Gastrocnemius medialis (tissue), 4 donors: ENCODE measurements around the gene WEE1. TPM values are rescaled to one million over a fixed set of nuclear protein-coding genes. Genes with fewer than 3 reads are reported as not detected.
"Not testable (repeated sequence)": the region's sequence is repeated elsewhere in the genome, so short reads cannot be mapped to it uniquely, and the experiment has no call there.

Source experiments
- ATAC-seq, 2 donors: fragments of 150-250 bp; one replicate each; pipeline ENCODE4 v1.9.1; 2016
- DNase-seq, 2 donors: peaks; one replicate each; pipeline ENCODE4 v3.0.0-alpha.2; 2019
- H3K27ac ChIP-seq, 4 donors: fragments of 200-600 bp; sonication (generic); 1 replicate in 1 of 4; 2 replicates in 3 of 4; pipeline ENCODE4 v1.5.1; 2016 to 2018; ENCODE audit warnings: mild to moderate bottlenecking in 2 of 4, moderate library complexity in 1 of 4
- H3K27me3 ChIP-seq, 3 donors: fragments of 200-600 bp; sonication (generic) in 2 of 3; 1 replicate in 1 of 3; 2 replicates in 2 of 3; pipeline versions ENCODE4 v1.5.1 to v1.6.0; 2016 to 2019; ENCODE audit warnings: mild to moderate bottlenecking in 1 of 3, moderate library complexity in 1 of 3
- H3K36me3 ChIP-seq, 2 donors: fragments of 200-600 bp; sonication (generic) in 1 of 2; one replicate each; pipeline ENCODE4 v1.5.1; 2017 to 2018
- H3K4me1 ChIP-seq, 2 donors: fragments of 200-600 bp; sonication (generic) in 1 of 2; one replicate each; pipeline ENCODE4 v1.5.1; 2016 to 2017; ENCODE audit warnings: mild to moderate bottlenecking in 2 of 2
- H3K4me3 ChIP-seq, 4 donors: fragments of 200-600 bp; sonication (generic) in 3 of 4; 1 replicate in 1 of 4; 2 replicates in 3 of 4; pipeline ENCODE4 v1.5.1; 2016 to 2019; ENCODE audit warnings: mild to moderate bottlenecking in 2 of 4
- H3K9me3 ChIP-seq, 3 donors: fragments of 200-600 bp; sonication (generic) in 2 of 3; 1 replicate in 1 of 3; 2 replicates in 2 of 3; pipeline ENCODE4 v1.5.1; 2016 to 2019
- CTCF ChIP-seq, 5 experiments: fragments of 450-650 bp in 3 of 5; fragments of 200-600 bp in 2 of 5; sonication (generic) in 2 of 5; IDR thresholded peaks in 4 of 5; conservative IDR thresholded peaks in 1 of 5; 1 replicate in 4 of 5; 2 replicates in 1 of 5; pipeline ENCODE4 v1.5.1; 2016 to 2019; ENCODE audit warnings: antibody characterized with exemption in 5 of 5, mild to moderate bottlenecking in 3 of 5, moderate library complexity in 3 of 5
- POLR2A ChIP-seq, 2 donors: fragments of 450-650 bp; IDR thresholded peaks; one replicate each; pipeline ENCODE4 v1.6.1; 2017; ENCODE audit warnings: antibody characterized with exemption in 2 of 2, mild to moderate bottlenecking in 2 of 2, moderate library complexity in 2 of 2
- in situ Hi-C, 4 donors: fragments of 200-750 bp; cut with MboI; loops; one replicate each; pipeline versions ENCODE4 v1.15.0 to v1.8.0; 2017; ENCODE audit warnings: low sequenced_read_pairs in 4 of 4
- intact Hi-C: fragments of 100-400 bp; cut with DNase I; formaldehyde crosslinking; loops from one replicate; pipeline ENCODE4 v1.15.1; 2023; ENCODE audit warnings: low total_unique reads
- total RNA-seq, 4 donors: library from RNA; depleted of rRNA; stranded (reverse); fragments of >200 nt; gene quantifications; one replicate each; pipeline versions ENCODE4 v1.1.0 to v1.2.3, GENCODE V29; 2016

Gene WEE1
- total RNA-seq, 4 donors from 2014 or later: 6.8 to 16.2 (median 10.6) TPM

GRCh38 chr11:9538548-9538947, 34.9 kb upstream of the WEE1 start:
- in situ Hi-C loops (loop anchor here in 1 of 4 donors (10.0 kb wide), 1 partner anchor 76 kb away; no protein-coding TSS in a partner anchor), intact Hi-C loops (loop anchor here (10.0 kb wide), 1 partner anchor 216 kb away; no protein-coding TSS in a partner anchor)
- Histone ChIP-seq H3K27me3 (no peaks in the 10 kb centered on the region), H3K27ac (no peak overlapping the region), H3K9me3 (no peaks in the 10 kb centered on the region), H3K4me1 (no peaks in the 10 kb centered on the region), H3K4me3 (no peak overlapping the region), H3K36me3 (no peaks in the 10 kb centered on the region)
- ATAC-seq: no peak
- DNase-seq: no peak
- TF ChIP-seq CTCF (IDR thresholded peaks at IDR 0.05 in 4 of 5, conservative IDR thresholded peaks at IDR 0.05 in 1 of 5): no peak

DNA sequence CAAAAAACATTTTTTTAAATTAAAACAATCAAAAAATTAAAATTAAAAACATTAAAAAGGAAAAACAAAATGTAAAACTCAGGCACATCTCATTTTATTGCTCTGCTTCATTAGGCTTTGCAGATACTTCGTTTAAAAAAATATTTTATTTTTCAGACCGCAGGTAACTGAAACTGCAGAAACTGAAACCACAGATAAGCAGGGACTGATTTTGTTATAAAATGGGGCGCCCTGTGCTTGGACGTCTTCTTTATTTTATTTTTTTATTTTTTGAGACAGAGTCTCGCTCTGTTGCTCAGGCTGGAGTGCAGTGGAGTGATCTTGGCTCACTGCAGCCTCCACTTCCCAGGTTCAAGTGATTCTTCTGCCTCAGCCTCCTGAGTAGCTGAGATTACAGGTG, 24.3 kb upstream of the WEE1 start:
- H3K27me3 ChIP-seq, H3K9me3 ChIP-seq, H3K4me1 ChIP-seq, ATAC-seq, in situ Hi-C loops, H3K36me3 ChIP-seq, DNase-seq, H3K4me3 ChIP-seq, intact Hi-C loops, H3K27ac ChIP-seq: not testable (repeated sequence)

- no peak for DNase-seq
- Histone ChIP-seq H3K4me3 (no peak overlapping the region), H3K27ac (no peak overlapping the region), H3K4me1 (no peaks in the 10 kb centered on the region), H3K27me3 (no peaks in the 10 kb centered on the region), H3K9me3 (no peaks in the 10 kb centered on the region), H3K36me3 (no peaks in the 10 kb centered on the region)
- TF ChIP-seq POLR2A (IDR thresholded peaks at IDR 0.05) (no peak), CTCF (IDR thresholded peaks at IDR 0.05 in 4 of 5, conservative IDR thresholded peaks at IDR 0.05 in 1 of 5) (no peak)
- intact Hi-C loops: no loop called here
- no peak for ATAC-seq
- in situ Hi-C loops: no loop called here
Measured at GRCh38 chr11:9550191-9550628, 23.3 kb upstream of the WEE1 start.

DNA sequence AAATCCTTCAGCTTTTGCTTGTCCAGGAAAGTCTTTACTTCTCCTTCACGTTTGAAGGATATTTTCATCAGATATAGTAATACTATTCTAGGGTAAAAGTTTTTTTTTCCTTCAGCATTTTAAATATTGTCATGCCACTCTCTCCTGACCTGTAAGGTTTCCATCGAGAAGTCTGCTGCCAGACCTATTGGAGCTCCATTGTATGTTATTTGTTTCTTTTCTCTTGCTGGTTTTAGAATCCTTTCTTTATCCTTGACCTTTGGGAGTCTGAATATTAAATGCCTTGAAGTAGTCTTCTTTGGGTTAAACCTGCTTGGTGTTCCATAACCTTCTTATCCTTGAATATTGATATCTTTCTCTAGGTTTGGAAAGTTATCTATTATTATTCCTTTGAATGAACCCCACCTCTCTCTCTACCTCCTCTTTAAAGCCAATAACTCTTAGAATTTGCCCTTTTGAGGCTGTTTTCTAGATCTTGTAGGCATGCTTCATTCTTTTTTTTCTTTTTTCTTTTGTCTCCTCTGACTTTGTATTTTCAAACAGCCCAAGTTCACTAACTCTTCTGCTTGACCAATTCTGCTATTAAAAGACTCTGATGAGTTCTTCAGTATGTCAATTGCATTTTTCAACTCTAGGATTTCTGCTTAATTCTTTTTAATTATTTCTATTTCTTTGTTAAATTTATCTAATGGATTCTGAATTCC, 12.0 kb upstream of the WEE1 start:
- Histone ChIP-seq H3K27ac (no peak overlapping the region), H3K4me1 (peaks cover 6 to 9% of the 10 kb centered on the region in 2 donors), H3K27me3 (no peaks in the 10 kb centered on the region), H3K4me3 (no peak overlapping the region), H3K36me3 (no peaks in the 10 kb centered on the region), H3K9me3 (no peaks in the 10 kb centered on the region)
- in situ Hi-C loops (no loop called here), intact Hi-C loops (no loop called here)
- DNase-seq (no peak), ATAC-seq (no peak)
- no peak for TF ChIP-seq POLR2A (IDR thresholded peaks at IDR 0.05)
- no peak for TF ChIP-seq CTCF (IDR thresholded peaks at IDR 0.05 in 4 of 5, conservative IDR thresholded peaks at IDR 0.05 in 1 of 5)

DNA sequence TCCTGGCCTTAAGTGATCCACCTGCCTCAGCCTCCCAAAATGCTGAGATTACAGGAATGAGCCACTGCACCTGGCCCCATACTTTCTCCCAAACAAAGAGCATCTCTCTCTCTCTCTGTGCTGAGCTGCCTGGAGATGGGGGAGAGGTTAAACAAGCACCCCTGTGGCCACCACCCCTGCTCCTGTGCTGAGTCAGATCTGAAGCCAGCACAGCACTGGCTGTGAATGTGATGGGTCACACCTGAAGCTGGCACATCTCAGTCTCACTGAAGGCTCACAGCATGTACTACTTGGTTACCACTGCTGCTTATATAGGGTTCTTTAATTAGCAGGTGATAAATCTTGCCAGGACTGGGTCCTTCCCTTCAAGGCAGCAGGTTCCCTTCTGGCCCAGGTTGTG, 10.8 kb upstream of the WEE1 start:
- in situ Hi-C loops: no loop called here
- Histone ChIP-seq H3K27me3 (no peaks in the 10 kb centered on the region), H3K36me3 (no peaks in the 10 kb centered on the region), H3K4me3 (no peak overlapping the region), H3K9me3 (no peaks in the 10 kb centered on the region), H3K4me1 (peaks cover 7 to 10% of the 10 kb centered on the region in 2 donors), H3K27ac (no peak overlapping the region)
- intact Hi-C loops: no loop called here
- DNase-seq (no peak), ATAC-seq (no peak)
- TF ChIP-seq CTCF (IDR thresholded peaks at IDR 0.05 in 4 of 5, conservative IDR thresholded peaks at IDR 0.05 in 1 of 5) (no peak), POLR2A (IDR thresholded peaks at IDR 0.05) (no peak)
